Stimulated activated CD4-positive, alpha-beta T cell treated with anti-CD3 and anti-CD28 coated beads, Interleukin-12 subunit alpha, Interleukin-12 subunit beta, amount 100 ng/mL, for 48 hours (primary cell): ENCODE measurements around the gene RASSF1.
"Not testable (repeated sequence)": the region's sequence is repeated elsewhere in the genome, so short reads cannot be mapped to it uniquely, and the experiment has no call there.

Experiments used
- DNase-seq, 3 donors: peaks; one replicate each; pipeline ENCODE4 v3.0.0-alpha.2; 2020; ENCODE audit warnings: low read depth in 2 of 3, low spot score in 1 of 3

The RASSF1 gene

GRCh38 chr3:50288387-50289007 is 52.1 kb downstream of the RASSF1 start:
- DNase-seq: no peak

GRCh38 chr3:50287262-50287661 is 53.4 kb downstream of the RASSF1 start:
- DNase-seq: no peak

- no peak for DNase-seq
Observed at GRCh38 chr3:50286322-50287227, 54.1 kb downstream of the RASSF1 start.

- DNase-seq: not testable (repeated sequence)
Observed at GRCh38 chr3:50284121-50284520, 56.5 kb downstream of the RASSF1 start.
